ENCODE measurements around the gene GSTM5. TPM values are rescaled to one million over a fixed set of nuclear protein-coding genes. Genes with fewer than 3 reads are reported as not detected.
"Not testable (repeated sequence)": the region's sequence is repeated elsewhere in the genome, so short reads cannot be mapped to it uniquely, and the experiment has no call there.

GSTM5 gene
- total RNA-seq, 1 experiment from 2014 or later: 0.11 TPM

DNA sequence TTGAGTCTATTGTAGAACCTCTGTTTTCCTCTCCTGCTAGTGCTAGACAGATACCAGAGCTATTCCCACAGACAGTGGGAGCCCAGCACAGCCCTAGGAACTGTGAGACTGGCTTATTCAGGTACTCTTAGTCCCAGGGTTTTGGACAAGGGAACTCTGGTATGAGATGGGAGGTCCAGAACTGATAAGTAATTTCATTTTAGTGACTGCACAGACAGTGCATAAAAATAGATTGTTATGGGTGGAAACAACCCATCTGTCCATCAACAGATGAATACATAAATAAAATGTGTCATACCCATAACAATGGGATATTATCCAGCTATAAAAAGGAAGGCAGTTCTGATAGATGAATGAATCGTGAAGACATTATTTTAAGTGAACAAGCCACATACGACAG lies 42.7 kb downstream of the GSTM5 start:
- Mint-ChIP-seq H3K27ac (no peak overlapping the region), H3K36me3 (no peaks in the 10 kb centered on the region), H3K4me1 (no peaks in the 10 kb centered on the region), H3K9me3 (0 out of 2 replicates have a peak, but pooled peaks cover 2% of the 10 kb centered on the region), H3K27me3 (ENCODE audit: low read depth) (no peaks in the 10 kb centered on the region; the same call in 1 of the 2 replicates), H3K4me3 (no peak overlapping the region)
- ATAC-seq (no peak), DNase-seq (ENCODE audit: low spot score) (no peak)
- POLR2A ChIA-PET: no interaction called here
- CTCF ChIA-PET: interaction anchor here (2.1 to 2.9 kb wide), 2 partner anchors 114 to 230 kb away, joined by 9 to 10 read pairs; partner anchors contain the start of gene AHCYL1
- TF ChIP-seq, protein P1, sequence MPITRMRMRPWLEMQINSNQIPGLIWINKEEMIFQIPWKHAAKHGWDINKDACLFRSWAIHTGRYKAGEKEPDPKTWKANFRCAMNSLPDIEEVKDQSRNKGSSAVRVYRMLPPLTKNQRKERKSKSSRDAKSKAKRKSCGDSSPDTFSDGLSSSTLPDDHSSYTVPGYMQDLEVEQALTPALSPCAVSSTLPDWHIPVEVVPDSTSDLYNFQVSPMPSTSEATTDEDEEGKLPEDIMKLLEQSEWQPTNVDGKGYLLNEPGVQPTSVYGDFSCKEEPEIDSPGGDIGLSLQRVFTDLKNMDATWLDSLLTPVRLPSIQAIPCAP (CRISPR knock-in tag; IDR thresholded peaks at IDR 0.05): no peak
- TF ChIP-seq SP1 (CRISPR knock-in tag; conservative IDR thresholded peaks at IDR 0.05) (no peak), ZNF671 (CRISPR knock-in tag; IDR thresholded peaks at IDR 0.05) (no peak), HMGA2 (CRISPR knock-in tag; IDR thresholded peaks at IDR 0.05) (no peak), FOXK1 (CRISPR knock-in tag; IDR thresholded peaks at IDR 0.05) (no peak)

DNA sequence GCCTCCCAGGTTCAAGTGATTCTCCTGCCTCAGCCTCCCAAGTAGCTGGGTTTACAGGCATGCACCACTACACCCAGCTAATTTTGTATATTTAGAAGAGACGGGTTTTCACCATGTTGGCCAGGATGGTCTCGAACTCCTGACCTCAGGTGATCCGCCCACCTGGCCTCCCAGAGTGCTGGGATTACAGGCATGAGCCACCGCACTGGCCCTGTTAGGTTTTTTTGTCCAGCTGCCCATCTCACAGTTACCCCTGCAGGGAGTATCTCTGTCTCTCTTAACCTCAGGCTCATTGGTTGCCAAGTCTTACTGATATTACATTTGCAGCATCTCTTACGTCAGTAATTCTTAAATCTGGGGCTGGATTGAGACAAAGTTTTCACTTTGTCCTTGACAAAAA lies 44.3 kb downstream of the GSTM5 start:
- H3K27ac Mint-ChIP-seq; H3K4me3 Mint-ChIP-seq; POLR2A ChIA-PET; H3K9me3 Mint-ChIP-seq; ATAC-seq; H3K27me3 Mint-ChIP-seq (ENCODE audit: low read depth); DNase-seq (ENCODE audit: low spot score); H3K4me1 Mint-ChIP-seq; H3K36me3 Mint-ChIP-seq: not testable (repeated sequence)
- CTCF ChIA-PET: interaction anchor here (1.4 to 2.0 kb wide), 2 partner anchors 38 to 116 kb away, joined by 3 to 9 read pairs; no protein-coding TSS in a partner anchor

DNA sequence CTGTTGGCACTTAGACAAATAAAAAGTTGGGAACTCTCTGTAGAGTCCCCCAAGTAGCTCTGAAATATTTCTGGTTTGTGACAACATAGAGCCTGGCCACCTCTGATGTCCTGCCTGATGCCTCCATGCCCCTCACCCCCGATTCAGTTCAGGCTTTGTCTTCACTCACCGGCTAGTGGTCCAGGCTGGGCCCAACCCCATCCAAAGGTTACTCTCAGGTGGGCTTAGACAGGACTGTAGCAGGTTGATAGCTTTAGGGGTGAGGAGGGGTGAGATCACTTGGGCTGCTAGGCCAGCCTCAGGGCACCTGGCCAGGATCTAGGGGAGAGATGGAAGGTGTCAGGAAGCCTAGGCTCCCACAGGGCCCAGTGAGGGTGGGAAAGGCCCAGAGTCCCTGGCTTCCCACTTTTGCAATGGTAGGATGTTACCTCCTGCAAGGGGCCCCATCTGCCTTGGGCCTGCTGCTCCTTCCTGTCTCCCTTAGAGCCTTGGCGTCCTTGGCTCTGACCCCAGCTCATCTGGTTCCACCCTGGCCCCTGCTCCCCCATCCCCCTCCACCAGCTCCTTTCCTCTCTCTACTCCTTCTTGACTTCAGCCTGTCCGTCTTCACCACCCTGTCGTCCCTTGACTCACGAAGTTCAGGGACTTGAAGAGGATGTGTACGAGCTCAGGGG lies 44.9 kb downstream of the GSTM5 start:
- H3K27me3 Mint-ChIP-seq (ENCODE audit: low read depth): no peaks in the 10 kb centered on the region; the same call in 1 of the 2 replicates
- CTCF ChIA-PET: interaction anchor here (1.4 to 2.0 kb wide), 2 partner anchors 39 to 117 kb away, joined by 3 to 9 read pairs; no protein-coding TSS in a partner anchor

DNA sequence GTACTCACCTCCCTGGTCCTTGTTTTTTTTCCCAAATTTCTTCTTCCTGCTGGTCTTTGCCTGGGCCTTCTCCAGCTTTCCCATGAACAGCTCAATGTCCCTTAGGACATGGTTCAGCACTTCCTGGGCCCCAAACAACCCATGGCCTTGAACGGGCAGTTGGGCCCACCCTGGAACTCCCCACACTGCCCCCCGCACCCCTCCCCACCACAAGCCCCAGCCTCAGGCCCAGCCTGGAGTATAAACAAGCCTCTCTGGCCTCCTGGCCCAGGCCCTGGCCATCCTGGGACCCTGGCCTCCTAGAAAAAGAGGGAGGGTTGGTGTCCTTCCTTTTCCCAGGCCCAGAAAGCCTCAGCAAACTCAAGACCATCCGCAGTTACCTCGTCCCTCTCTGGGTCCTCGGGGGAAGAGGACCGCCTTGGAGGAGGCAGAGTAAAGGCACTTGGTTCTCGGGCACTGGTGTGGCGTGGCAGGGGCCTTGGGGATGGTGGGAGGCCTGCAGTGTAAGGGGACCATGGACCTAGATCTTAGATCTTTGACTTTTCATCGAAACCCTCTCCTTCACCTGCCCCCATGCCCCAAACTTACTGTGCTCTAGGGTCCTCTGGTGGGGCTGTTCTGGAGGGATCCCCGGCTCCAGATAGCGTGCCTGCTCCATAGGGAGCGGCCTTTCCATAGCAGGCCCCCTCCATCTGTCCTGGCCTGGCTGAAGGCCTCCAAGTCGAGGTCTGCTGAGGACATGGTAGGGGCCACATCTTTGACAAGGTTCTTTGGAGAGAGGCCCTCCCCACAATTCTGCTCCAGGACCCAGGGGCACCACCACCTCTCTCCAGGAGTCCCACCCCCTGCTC lies 46.1 kb downstream of the GSTM5 start:
- Mint-ChIP-seq H3K36me3 (no peaks in the 10 kb centered on the region), H3K9me3 (no peaks in the 10 kb centered on the region), H3K27ac (no peak overlapping the region), H3K27me3 (ENCODE audit: low read depth) (no peaks in the 10 kb centered on the region; the same call in 1 of the 2 replicates), H3K4me1 (peaks cover 6% of the 10 kb centered on the region; the same call in 1 of the 2 replicates), H3K4me3 (no peak overlapping the region)
- CTCF ChIA-PET: no interaction called here
- POLR2A ChIA-PET: no interaction called here
- ATAC-seq: no peak
- TF ChIP-seq JUN (CRISPR knock-in tag; IDR thresholded peaks at IDR 0.05): no peak
- no peak for DNase-seq (ENCODE audit: low spot score)

More for the DNA sequence above, 44.9 kb downstream of the GSTM5 start:
- no peak overlapping the region for H3K27ac Mint-ChIP-seq
- ATAC-seq: no peak
- POLR2A ChIA-PET: interaction anchor here (0.6 kb wide), 1 partner anchor 9 kb away, joined by 3 read pairs; no protein-coding TSS in a partner anchor
- no peaks in the 10 kb centered on the region for H3K9me3 Mint-ChIP-seq
- H3K4me1 Mint-ChIP-seq: 0 out of 2 replicates have a peak, but pooled peaks cover 2% of the 10 kb centered on the region
- no peaks in the 10 kb centered on the region for H3K36me3 Mint-ChIP-seq
- no peak for TF ChIP-seq FOXP1 (CRISPR knock-in tag; IDR thresholded peaks at IDR 0.05; ENCODE audit: borderline replicate concordance)
- no peak for TF ChIP-seq CBFB (CRISPR knock-in tag; IDR thresholded peaks at IDR 0.05; ENCODE audit: low read depth)
- TF ChIP-seq TCF7 (CRISPR knock-in tag; IDR thresholded peaks at IDR 0.05; ENCODE audit: low read depth): no peak
- TF ChIP-seq ZNF263 (CRISPR knock-in tag; IDR thresholded peaks at IDR 0.05; ENCODE audit: low read depth): no peak
- TF ChIP-seq OVOL2 (CRISPR knock-in tag; IDR thresholded peaks at IDR 0.05; ENCODE audit: borderline replicate concordance): no peak
- TF ChIP-seq, protein P2, sequence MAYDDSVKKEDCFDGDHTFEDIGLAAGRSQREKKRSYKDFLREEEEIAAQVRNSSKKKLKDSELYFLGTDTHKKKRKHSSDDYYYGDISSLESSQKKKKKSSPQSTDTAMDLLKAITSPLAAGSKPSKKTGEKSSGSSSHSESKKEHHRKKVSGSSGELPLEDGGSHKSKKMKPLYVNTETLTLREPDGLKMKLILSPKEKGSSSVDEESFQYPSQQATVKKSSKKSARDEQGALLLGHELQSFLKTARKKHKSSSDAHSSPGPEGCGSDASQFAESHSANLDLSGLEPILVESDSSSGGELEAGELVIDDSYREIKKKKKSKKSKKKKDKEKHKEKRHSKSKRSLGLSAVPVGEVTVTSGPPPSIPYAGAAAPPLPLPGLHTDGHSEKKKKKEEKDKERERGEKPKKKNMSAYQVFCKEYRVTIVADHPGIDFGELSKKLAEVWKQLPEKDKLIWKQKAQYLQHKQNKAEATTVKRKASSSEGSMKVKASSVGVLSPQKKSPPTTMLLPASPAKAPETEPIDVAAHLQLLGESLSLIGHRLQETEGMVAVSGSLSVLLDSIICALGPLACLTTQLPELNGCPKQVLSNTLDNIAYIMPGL (CRISPR knock-in tag; IDR thresholded peaks at IDR 0.05): no peak
- DNase-seq (ENCODE audit: low spot score): no peak
- H3K4me3 Mint-ChIP-seq: no peak overlapping the region

Measured in WTC11 (cell line).